NCI-H2029 treated with DMSO at 0.1 percent for 48 hours (cell line): Measurements from ENCODE around the gene ZNF772.

Source experiments
- DNase-seq: peaks from one replicate; lab custom pipeline; 2025; lab: John Stamatoyannopoulos, UW

ZNF772 gene

DNA sequence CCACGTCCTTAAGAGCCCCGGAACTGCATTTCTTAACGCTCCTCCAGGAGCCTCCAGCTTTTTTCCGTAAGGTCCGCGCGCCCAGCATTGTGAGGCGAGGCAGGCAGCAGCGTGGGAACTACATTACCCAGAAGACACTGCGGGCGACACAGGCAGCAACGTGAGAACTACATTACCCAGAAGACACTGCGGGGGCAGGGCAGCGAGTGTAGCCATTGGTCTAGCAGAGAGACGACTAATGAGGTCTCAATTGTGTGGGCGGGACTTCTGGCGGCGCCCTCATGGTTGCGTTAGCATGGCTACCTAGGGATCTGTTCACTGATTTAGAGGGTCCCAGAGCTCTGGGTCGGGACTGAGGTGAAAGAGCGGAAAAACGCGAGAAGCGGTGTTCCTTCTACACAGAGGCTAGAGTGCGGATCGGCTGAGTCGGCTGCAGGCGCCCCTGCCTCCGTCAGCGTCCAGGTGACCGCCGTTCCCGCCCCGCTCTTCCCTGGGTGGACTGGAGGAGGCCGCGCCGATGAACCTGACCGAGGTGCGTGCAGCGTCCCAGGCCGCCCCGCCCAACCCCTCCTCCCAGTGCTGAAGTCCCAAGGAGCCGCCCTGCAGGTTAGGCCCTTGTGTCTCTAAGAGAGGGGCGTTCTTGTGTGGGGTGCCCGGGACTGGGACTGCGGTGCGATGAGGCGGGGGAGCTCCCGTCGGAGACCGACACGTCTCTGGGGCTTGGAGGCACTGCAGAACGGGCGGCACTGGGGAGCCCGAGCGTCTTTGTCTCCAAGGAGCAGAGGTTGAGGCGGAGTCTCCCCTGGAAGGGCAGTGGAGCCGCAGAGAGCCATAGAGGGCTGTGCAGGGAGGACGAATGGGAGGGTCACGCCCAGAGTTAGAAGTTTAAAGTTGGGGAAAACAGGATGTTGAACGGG, 42.0 kb downstream of the ZNF772 start, which contains the start of gene ZNF749:
TSS of gene ZNF749 (plus strand) at position 264 of the 917 bp plus-strand sequence. CDS start at position 518, 254 bp downstream.
- peak; percentile 98 for DNase-seq

- DNase-seq, result no peak
Measured at GRCh38 chr19:57434386-57435061, 42.8 kb downstream of the ZNF772 start.

GRCh38 chr19:57421037-57421436, 56.3 kb downstream of the ZNF772 start:
- DNase-seq, result no peak

DNA sequence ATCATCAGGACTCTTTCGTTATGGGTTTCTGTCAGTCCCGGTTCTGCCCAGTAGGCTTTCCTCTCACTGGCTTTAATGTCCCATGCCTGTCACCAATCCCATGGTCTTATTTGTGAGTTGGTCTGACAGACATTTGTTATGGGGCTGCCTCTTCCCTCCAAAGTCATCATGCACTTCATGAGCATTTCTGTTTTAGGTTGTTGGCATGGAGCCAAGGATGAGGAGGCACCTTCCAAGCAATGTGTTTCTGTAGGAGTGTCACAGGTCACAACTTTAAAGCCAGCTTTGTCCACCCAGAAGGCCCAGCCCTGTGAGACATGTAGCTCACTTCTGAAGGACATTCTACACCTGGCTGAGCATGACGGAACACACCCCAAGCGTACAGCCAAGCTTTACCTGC, 57.9 kb downstream of the ZNF772 start:
- DNase-seq, result no peak
